K562 (cell line): ENCODE data around the gene ARHGAP11B.
"Not testable (repeated sequence)": the region's sequence is repeated elsewhere in the genome, so short reads cannot be mapped to it uniquely, and the experiment has no call there.

Source experiments
- EZH2 ChIP-seq: IDR thresholded peaks from 2 replicates; pipeline ENCODE4 v1.6.1; 2012; ENCODE audit warnings: low read depth, mild to moderate bottlenecking, inconsistent platforms, low read length, borderline replicate concordance
- FOS ChIP-seq: IDR thresholded peaks from 3 replicates; pipeline ENCODE4 v1.6.1; 2011; ENCODE audit not compliant: insufficient read length; ENCODE audit errors: extremely low read depth
- POLR2A ChIP-seq: fragments of 450-650 bp; conservative IDR thresholded peaks from 2 replicates; pipeline ENCODE4 v1.6.1; 2016
- TBL1XR1 ChIP-seq, 2 experiments: IDR thresholded peaks; 2 replicates each; pipeline ENCODE4 v1.6.1; 2012; ENCODE audit warnings: improper control_type of control experiment in 2 of 2, low read length in 2 of 2, mild to moderate bottlenecking in 1 of 2
- TF ChIP-seq, protein P1 (sequence below), 3 experiments: IDR thresholded peaks in 2 of 3; conservative IDR thresholded peaks in 1 of 3; 2 replicates each; pipeline ENCODE4 v1.5.1; 2011 to 2012; ENCODE audit warnings: low read length in 3 of 3, mild to moderate bottlenecking in 3 of 3, control low read depth in 2 of 3, improper control_type of control experiment in 1 of 3, inconsistent platforms in 1 of 3, low read depth in 1 of 3, mixed read lengths in 1 of 3, moderate library complexity in 1 of 3; ENCODE audit not compliant: insufficient read depth in 2 of 3

DNA sequence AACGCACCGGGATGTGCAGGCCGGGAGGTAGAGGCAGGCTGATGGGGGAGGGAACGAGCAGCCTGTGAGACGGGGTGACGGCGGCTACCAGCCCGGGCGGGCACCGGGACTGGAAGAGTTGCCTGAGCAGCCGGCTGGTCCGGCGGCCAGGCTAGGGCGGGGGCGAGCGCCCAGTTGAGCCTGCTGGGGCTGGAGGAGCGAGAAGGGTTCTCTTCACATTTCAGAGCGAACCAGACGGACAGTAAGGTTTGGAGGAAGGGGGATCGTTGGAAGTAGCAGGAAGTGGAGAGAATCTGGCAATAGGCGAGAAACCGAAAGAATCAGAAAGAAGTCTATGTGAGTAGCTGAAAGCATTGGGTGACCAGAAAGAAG, 252 bp downstream of the ARHGAP11B start:
- not testable (repeated sequence) for TF ChIP-seq EZH2; TBL1XR1 (IDR thresholded peaks at IDR 0.05; ENCODE audit: low read length in 2 of 2); FOS
- TF ChIP-seq, protein P1, sequence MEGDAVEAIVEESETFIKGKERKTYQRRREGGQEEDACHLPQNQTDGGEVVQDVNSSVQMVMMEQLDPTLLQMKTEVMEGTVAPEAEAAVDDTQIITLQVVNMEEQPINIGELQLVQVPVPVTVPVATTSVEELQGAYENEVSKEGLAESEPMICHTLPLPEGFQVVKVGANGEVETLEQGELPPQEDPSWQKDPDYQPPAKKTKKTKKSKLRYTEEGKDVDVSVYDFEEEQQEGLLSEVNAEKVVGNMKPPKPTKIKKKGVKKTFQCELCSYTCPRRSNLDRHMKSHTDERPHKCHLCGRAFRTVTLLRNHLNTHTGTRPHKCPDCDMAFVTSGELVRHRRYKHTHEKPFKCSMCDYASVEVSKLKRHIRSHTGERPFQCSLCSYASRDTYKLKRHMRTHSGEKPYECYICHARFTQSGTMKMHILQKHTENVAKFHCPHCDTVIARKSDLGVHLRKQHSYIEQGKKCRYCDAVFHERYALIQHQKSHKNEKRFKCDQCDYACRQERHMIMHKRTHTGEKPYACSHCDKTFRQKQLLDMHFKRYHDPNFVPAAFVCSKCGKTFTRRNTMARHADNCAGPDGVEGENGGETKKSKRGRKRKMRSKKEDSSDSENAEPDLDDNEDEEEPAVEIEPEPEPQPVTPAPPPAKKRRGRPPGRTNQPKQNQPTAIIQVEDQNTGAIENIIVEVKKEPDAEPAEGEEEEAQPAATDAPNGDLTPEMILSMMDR (IDR thresholded peaks at IDR 0.05 in 2 of 3, conservative IDR thresholded peaks at IDR 0.05 in 1 of 3; ENCODE audit: insufficient read depth in 2 of 3, low read depth in 1 of 3, low read length in 3 of 3), result not testable (repeated sequence)
- TF ChIP-seq POLR2A, result peak; percentile 50; the same call in 1 of the 2 replicates
